Measurements from ENCODE around the gene ITGB3BP.
A peak's percentile ranks its signal among the peaks of the same experiment; 100 is the strongest.

ITGB3BP gene

DNA sequence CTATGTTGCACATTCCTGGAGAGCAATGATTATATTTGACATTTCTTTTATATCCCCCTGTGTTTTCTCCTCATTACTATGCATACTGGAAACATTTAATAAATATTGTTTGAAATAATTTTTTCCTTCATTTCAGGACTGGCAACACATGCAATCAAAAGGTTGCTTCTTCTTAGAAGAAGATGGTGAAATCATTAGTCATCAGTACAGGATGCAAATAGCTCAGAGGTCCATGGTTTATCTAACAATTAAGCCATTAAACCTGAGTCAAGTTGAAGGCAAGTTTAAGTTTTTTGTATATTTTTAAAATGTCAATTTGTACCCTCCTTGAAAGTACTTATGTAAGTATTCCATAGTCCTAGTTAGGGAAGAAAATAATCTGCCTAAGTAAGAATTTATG lies 22.8 kb upstream of the ITGB3BP start:
- Mint-ChIP-seq H3K27me3 (ENCODE audit: low read depth) (no peaks in the 10 kb centered on the region), H3K9me3 (peaks cover 9% of the 10 kb centered on the region), H3K36me3 (ENCODE audit: low read depth) (peaks cover 50% of the 10 kb centered on the region), H3K4me3 (no peak overlapping the region), H3K27ac (no peak overlapping the region), H3K4me1 (no peaks in the 10 kb centered on the region)
- TF ChIP-seq, protein P1, sequence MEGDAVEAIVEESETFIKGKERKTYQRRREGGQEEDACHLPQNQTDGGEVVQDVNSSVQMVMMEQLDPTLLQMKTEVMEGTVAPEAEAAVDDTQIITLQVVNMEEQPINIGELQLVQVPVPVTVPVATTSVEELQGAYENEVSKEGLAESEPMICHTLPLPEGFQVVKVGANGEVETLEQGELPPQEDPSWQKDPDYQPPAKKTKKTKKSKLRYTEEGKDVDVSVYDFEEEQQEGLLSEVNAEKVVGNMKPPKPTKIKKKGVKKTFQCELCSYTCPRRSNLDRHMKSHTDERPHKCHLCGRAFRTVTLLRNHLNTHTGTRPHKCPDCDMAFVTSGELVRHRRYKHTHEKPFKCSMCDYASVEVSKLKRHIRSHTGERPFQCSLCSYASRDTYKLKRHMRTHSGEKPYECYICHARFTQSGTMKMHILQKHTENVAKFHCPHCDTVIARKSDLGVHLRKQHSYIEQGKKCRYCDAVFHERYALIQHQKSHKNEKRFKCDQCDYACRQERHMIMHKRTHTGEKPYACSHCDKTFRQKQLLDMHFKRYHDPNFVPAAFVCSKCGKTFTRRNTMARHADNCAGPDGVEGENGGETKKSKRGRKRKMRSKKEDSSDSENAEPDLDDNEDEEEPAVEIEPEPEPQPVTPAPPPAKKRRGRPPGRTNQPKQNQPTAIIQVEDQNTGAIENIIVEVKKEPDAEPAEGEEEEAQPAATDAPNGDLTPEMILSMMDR (IDR thresholded peaks at IDR 0.05; ENCODE audit: unreplicated experiment in 3 of 3), result no peak

GRCh38 chr1:63537940-63538339 lies 14.9 kb upstream of the ITGB3BP start:
- Mint-ChIP-seq H3K27me3 (ENCODE audit: low read depth) (no peaks in the 10 kb centered on the region), H3K4me1 (no peaks in the 10 kb centered on the region), H3K27ac (no peak overlapping the region), H3K36me3 (ENCODE audit: low read depth) (peaks cover 21% of the 10 kb centered on the region), H3K9me3 (peaks cover 4% of the 10 kb centered on the region), H3K4me3 (no peak overlapping the region)
- TF ChIP-seq, protein P1 (IDR thresholded peaks at IDR 0.05; ENCODE audit: unreplicated experiment in 3 of 3), result peak; percentile 21 to 57 (median 25)

GRCh38 chr1:63537006-63537405 lies 14.0 kb upstream of the ITGB3BP start:
- H3K36me3 Mint-ChIP-seq (ENCODE audit: low read depth), result peaks cover 12% of the 10 kb centered on the region
- no peaks in the 10 kb centered on the region for H3K27me3 Mint-ChIP-seq (ENCODE audit: low read depth)
- no peak overlapping the region for H3K4me3 Mint-ChIP-seq
- H3K9me3 Mint-ChIP-seq, result no peaks in the 10 kb centered on the region
- no peaks in the 10 kb centered on the region for H3K4me1 Mint-ChIP-seq
- H3K27ac Mint-ChIP-seq, result no peak overlapping the region
- TF ChIP-seq, protein P1 (IDR thresholded peaks at IDR 0.05; ENCODE audit: unreplicated experiment in 3 of 3), result no peak

- H3K27ac Mint-ChIP-seq, result no peak overlapping the region
- TF ChIP-seq, protein P1 (IDR thresholded peaks at IDR 0.05; ENCODE audit: unreplicated experiment in 3 of 3), result no peak
- H3K4me3 Mint-ChIP-seq, result no peak overlapping the region
- H3K36me3 Mint-ChIP-seq (ENCODE audit: low read depth), result peaks cover 12% of the 10 kb centered on the region
- H3K4me1 Mint-ChIP-seq, result no peaks in the 10 kb centered on the region
- H3K9me3 Mint-ChIP-seq, result no peaks in the 10 kb centered on the region
- H3K27me3 Mint-ChIP-seq (ENCODE audit: low read depth), result no peaks in the 10 kb centered on the region
These were observed 11.4 kb upstream of the ITGB3BP start for GRCh38 chr1:63534406-63534805.

- Mint-ChIP-seq H3K36me3 (ENCODE audit: low read depth) (peaks cover 12% of the 10 kb centered on the region), H3K27ac (no peak overlapping the region), H3K4me3 (no peak overlapping the region), H3K4me1 (no peaks in the 10 kb centered on the region), H3K27me3 (ENCODE audit: low read depth) (no peaks in the 10 kb centered on the region), H3K9me3 (no peaks in the 10 kb centered on the region)
- TF ChIP-seq, protein P1 (IDR thresholded peaks at IDR 0.05; ENCODE audit: unreplicated experiment in 3 of 3), result no peak
These were observed 10.9 kb upstream of the ITGB3BP start for GRCh38 chr1:63533931-63534330.

- no peak overlapping the region for H3K27ac Mint-ChIP-seq
- no peaks in the 10 kb centered on the region for H3K4me1 Mint-ChIP-seq
- peaks cover 17% of the 10 kb centered on the region for H3K36me3 Mint-ChIP-seq (ENCODE audit: low read depth)
- H3K27me3 Mint-ChIP-seq (ENCODE audit: low read depth), result no peaks in the 10 kb centered on the region
- TF ChIP-seq, protein P1 (IDR thresholded peaks at IDR 0.05; ENCODE audit: unreplicated experiment in 3 of 3), result no peak
- H3K9me3 Mint-ChIP-seq, result no peaks in the 10 kb centered on the region
- no peak overlapping the region for H3K4me3 Mint-ChIP-seq
These were observed 9.7 kb upstream of the ITGB3BP start for GRCh38 chr1:63532727-63533126.

Measured in nephron (organoid).